NCI-H1092 (cell line): ENCODE data around the gene ADCYAP1.

ENCODE experiments used
- DNase-seq: peaks from one replicate; lab custom pipeline; 2025; lab: John Stamatoyannopoulos, UW

ADCYAP1 gene

DNA sequence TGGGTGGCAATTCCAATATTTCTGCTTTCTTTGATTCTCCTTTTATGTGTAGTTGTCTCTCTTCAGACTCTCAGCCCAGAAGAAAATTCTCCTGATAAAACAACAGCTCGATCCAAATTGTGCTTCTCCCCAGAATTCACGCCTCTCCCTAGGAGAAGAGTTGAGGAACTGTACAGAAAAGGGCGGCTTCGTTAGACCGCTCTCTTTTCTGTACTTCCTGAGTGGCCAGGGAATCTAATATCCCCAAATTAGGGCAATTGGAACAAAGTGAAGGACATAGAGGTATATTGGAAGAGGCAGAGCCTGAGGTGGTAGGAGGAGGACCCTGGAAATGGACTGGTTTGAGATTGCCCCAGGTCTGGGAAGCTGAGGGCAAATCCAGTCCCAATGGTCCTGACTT lies 5.6 kb downstream of the ADCYAP1 start:
- DNase-seq: no peak

DNA sequence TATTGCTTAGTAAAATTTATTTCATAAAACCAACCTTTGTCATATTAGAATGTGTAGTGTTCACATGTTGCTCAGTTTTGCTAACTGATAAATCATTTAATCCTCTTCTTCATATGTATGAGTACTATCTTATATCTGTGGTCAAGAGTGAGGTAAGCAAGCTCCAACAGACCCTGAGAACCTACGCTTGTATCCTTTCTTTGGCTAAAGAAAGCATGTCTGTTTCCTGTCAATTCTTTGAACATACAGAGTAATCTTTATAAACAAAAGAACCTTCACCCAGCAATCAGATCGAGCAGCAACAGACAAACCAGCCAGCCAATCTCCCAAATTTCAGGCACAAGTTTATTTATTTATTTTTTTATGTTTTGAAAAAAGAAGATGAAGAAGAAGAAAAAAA lies 6.4 kb downstream of the ADCYAP1 start:
- no peak for DNase-seq

DNA sequence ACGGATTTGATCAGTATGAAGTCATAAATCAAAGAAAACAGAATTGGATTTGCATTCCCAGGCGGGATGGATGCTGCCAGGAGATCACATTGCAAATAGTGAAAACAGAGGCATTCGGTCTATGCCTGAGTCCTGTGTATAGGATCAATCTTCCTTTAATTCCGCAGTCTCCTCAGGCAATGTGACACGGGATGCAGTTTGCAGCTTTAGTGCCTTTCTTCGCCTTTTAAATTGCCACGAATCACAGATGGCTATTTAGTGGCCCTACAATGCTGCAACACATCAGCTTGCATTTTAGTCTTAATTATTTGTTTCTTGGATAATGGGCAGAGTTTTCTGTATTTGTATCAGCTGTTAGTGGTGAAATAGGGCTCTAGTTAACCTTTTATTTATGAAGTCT lies 6.8 kb downstream of the ADCYAP1 start:
- no peak for DNase-seq

DNA sequence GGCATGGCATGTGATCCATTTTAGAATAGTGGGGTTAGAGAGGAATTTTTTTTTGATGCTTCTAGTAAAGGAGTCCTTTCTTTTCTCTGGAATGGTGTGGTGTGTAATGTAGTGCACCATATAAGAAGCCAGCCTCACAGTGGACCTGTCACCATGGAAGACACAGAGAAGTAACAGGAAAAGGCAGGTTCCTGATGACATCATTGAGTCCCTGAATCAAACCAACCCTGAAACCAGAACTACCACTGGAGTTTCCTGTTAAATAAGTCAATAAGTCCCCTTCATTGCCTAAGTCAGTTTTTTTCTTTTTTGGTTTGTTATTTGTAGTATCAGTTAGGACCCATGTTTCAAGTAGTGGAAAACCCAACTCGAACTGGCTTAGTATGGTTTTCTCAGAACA lies 11.9 kb downstream of the ADCYAP1 start:
- no peak for DNase-seq

DNA sequence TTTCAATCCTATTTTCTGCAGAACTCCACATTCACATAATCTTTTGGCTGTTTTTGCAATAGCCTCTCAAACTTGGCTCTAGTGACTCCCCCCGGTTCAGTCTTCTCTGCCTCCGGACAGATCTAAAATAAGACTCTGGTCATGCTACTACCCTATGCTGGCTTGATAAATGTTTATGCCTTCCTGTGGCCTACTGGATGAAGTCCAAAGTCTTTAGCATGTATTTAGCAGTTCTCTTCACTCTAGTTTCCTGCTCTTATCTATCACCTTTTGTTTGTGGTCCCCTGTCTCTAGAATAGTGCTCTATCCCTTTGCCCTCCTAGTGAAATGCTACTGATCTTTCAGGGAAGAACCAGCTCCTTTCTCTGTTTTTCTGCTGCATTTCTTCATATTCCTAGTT lies 14.4 kb downstream of the ADCYAP1 start:
- no peak for DNase-seq

DNA sequence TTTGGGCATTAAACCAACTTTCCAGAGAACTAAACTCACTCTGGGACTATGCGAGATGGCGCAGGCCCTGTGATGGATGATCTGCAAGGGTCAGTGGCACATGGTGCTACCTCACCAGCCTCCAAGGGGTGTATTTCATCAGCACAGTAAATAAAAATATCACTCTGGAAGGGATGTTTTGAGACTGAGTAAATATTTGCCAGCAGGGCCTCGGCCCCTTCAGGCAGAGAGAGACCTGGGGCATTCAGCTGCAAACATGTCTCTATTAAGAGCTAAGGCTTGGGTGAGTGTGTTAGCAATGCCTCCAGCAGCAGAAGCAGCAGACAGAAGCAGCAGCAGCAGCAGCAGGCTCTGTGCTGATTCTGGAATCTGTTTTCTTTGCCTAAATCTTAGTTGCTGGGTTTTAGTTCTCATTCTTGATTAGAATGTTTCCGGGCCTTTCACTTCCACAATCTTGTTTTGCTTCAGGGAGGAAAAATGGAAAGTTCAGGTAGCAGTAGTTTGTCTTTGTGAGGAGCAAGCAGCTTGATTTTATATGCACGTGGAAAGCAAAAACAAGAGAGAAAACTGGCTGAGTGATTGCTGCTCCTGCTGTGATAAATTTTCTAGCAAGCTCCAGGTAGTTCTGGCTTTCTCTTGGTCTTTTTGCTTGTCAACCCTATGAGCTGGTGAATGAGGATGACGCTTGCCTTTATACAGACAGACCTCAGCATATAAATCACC lies 18.6 kb downstream of the ADCYAP1 start:
- no peak for DNase-seq

DNA sequence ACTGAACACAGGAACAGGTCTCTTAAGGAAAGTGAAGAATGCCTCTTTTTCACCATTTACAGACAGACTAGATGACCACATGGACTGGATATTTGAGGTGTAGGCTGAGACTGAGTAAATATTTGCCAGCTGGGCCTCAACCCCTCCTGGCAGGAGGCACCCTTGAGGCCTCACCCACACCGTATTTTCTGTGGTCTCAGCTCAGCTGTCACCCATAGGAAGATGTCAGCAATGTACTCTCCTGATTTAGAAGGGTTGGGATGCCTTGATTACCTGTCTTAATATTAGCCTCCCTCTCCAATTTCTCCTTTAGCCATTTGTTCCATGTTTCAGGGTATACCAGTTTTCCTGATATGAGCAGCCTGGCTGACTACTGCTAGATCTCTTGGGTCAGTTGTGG lies 20.3 kb downstream of the ADCYAP1 start:
- no peak for DNase-seq

DNA sequence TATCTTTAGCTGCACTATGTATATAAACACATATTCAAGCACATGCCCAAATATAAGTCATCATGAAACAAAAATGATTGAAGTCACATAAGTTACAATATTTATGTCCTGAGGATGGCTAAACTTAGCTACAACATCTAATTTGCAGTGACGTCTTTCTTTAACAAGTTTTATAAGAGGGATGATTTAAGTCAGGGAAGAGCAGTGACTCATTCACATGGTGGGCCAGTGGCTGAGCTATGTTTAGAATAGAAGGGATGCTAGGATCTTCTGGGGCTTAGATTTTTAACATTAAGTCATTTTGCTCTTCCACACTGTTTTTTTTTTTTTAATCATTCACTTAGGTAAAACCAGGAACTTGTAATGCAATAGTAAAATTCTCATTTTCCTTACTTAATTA lies 22.3 kb downstream of the ADCYAP1 start:
- no peak for DNase-seq

DNA sequence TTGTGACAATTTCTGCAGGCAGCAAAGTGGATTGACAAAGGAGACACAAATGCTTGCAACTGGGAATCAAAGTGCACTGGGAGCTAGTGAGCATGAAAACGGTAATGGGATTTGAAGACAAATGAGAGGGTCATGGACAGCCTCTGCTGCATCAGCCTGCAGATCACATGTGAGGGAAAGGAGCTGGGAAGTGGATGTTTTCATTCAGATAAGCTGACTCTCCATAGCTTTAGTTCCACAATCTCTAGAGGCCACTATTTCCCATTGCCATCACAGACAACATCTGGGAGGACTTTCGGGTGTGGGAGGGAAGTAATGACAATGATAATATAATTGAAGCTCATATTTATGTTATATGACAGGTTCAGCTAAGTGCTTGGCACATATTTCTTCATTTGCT lies 28.4 kb downstream of the ADCYAP1 start:
- DNase-seq: no peak

DNA sequence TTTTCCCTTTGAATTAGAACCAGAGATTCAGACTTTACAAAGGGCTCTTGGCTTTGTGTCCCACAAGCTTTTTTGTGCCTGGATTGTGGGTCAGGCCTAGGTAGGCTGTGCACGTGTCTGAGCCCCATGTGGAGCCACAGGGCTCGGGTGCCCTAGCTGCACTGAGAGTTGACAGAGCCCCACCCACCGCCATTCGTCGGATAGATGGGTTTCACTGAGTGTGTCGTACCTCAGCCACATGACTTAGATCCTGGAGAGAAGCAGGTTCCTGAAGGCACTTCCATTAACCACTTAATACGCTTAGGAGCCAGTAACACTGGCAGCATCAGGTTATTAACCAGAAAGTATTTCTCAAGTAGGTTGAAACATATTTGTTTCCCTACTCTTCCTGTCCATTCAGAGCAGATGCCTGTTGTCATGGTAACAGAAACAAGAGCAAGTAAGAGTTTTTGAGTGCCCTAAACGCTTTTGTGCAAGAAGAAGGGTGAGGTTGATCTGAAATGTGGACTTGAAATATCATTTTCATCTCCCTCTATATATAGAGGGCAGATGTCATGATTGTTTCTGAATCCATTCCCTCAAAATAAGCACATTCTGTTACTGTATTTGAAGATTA lies 30.0 kb downstream of the ADCYAP1 start:
- no peak for DNase-seq

DNA sequence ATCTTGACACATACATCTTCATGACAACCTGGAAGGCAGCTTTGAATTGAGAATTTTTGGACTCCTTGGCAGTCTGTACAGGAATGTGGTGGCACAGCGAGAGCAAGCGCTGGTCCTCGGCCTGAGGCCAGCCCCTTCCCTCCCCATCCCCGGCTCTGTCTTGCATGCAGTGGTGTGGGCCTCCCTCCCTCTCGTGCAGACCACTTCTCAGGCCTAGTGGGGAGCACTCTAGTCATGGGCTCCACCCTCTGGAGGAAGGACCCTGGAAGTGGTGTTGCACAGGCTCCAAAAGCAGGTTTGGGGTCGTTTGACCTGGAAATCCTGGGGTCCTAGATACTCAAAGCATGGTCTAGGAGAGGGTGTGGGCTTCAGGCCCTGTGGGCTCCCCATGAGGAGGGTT lies 32.3 kb downstream of the ADCYAP1 start:
- DNase-seq: no peak

DNA sequence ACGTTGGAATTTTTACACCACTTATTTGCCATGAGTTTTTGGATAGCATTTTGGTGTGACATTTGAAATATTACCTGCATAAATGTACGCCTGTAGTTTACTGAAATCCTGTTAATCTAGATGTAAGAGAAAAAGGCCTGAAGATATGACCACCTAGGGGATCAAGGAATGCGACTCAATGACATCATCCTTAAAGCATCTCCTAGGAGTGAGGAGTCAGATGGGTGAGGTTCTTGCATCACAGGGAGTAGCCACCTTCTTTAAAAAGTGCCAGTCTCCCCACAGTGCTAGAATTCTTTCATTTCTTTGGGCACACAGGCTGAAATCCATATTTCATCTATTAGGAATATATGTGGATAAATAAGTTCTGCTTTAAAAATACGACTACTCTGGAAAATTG lies 34.5 kb downstream of the ADCYAP1 start:
- DNase-seq: no peak

DNA sequence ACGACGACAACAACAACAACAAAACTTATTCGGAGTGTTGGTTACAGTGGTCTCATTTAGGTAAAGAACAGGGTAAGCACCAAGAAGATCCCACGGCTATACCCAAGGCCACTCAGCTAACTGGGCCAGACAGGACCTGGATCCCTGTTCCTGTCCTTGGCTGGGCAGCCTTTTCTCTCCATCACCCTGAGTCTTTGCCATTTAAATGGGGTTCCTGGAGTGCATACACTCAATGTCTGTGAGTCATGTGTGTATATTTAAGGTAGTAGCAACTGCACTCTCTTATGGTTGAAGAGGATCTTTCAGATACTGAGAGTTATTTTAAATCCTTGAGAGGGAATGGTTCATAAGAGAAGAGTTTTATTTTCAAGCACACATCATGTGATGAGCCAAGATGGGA lies 35.3 kb downstream of the ADCYAP1 start:
- DNase-seq: no peak

DNA sequence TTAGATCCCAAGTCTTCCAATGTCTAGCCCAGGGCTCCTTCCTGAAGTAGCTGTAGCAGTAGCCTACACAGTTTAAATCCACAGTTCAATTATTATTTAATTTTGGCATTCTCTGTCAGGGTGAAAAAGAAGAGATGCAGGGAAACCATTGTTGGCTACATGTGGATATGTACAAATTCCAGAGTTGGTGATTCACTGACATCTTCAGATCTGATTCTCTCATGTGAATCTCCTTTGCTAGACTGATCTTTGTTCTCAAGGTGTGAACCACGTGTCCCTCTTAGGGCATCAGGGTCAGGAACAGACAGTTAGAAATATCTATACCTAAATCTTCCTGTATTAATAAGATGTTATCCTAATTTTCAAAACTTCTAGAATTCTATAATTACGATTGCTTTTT lies 36.7 kb downstream of the ADCYAP1 start:
- DNase-seq: no peak

DNA sequence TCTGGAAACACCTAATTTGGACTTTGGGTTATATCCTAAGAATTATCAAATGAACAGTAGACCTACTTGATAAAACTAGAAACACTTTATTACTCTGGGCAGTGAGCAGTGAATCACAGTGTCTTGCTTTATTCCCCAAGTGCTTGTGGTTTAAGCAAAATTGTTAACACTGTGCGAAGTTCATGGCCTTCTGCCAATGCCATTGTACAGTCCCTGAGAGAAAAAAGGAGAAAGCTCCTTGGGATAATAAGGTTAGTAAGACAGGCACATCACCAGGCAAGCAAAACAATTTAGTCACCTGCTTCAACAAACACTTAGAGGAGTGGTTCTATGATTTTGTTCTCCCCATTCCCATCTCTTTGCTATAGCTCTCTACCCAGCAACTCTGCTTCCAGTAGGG lies 39.8 kb downstream of the ADCYAP1 start:
- DNase-seq: no peak

DNA sequence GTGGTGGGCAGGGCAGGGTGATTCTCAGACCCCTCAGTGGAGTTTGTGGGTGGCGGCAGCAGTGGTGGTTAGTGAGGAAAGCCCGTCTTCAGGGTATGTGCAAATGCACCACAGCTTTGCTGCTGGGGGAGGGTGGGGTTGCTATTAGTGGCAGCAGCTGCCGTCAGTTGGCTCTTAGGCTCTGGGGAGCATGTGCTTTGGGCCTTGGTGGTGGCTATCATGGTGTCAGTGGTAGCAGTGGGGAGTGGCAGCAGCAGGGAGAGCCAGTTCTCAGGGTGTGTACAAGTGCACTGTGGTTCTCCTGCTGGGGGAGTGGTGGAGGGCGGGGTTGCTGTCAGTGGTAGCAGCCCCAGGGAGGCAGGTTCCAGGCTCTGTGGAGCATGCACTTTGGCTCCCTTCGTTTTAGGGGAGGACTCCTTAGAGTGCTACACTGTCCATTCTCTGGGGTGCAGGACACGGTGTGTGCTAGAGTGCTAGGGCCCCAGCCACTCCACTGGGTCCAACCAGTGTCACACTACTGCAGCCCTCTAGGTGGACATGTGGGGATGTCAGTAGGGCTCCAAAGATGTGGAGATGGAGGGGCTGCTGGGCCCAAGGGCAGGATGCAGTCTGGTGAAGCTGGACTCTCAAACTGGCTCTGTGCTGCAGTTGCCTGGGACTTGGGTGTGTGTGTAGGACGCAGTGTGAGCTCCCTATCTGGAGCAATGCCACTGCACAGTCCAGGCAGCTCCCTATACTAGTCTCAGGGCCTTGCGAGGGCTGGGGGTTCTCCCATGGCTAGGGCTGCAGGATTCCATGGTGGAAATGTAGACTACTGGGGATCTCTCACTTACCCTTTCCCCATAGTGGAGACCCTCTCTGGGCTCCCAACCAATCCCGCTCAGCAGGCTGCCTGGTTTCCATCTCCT lies 45.3 kb downstream of the ADCYAP1 start:
- DNase-seq: no peak

DNA sequence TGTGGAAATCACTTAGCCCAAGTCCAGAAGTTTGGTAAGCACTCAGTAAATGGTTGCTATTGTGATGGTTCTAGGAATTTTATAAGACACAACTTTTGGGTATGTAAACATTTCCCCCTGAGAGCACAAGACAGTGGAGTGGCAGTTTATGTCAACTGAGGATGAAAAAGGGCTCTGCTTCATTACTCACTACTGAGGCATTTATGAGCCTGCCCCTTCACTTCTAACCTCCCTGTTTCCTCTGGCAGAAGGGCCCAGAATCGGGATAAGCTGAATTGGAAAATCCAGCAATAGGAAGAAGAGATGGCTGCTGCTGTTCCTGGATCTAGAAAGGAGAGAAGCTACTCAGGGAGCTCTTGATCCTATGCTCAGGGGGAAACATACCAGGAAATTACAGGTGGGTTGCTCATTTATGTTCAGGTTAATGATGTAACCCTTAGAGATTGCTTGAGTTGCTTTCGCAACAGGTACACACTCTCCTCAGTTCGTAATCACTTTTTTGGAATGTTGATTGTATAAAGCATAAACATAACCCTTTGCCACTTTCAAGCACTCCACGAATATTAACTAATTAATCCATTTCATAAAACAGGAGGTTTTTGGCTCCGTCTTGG lies 46.3 kb downstream of the ADCYAP1 start:
- DNase-seq: no peak

DNA sequence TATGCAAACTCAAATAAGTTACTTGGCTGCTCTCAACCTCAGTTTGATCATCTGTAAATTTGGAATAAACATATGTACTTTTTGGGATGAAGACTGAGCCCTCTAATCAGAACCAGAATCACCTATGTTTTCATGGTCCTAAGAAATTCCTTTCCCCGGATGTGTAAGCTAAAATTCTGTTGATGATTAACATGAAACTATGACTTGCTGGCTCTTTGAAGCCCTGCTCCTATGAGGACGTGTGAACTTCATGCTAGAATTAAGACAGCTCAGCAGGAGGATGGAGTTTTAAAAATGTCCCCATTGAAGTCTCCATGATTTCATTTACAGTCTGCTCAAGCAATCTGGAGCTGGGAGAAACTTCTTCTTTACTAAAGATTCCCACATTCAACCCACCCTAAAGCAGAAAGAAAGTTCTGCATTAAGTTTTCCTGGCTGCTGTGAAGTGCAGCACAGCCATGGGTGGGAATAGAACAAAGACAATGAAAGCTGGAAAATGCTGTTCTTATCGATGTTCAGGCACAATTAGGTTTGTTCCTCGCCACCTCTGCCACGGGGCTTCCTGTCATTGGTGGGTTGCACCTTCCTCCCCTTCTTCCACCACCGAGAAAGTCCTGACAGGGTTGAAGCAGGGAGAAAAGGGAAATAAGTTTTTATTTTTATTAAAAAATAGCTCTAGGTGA lies 50.9 kb downstream of the ADCYAP1 start:
- DNase-seq: no peak

DNA sequence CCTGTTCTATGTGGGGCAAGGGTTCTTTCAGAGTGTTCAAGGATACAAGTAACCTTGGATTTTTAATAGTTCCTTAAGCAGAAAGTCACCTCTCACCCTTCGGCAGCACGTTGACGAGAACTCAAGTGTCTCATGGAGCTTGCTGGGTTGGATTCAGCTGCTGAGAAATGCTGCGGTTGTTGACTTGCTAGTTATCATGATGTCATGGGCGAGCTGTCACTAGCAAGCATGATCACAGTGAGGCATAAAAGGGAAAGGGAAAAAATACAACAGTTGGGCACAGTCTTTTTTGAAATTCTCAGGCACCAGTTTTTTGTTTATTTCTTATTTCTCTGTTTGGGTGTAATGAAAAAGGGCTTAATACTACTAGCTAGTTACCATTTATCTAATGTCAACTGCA lies 53.2 kb downstream of the ADCYAP1 start:
- no peak for DNase-seq

DNA sequence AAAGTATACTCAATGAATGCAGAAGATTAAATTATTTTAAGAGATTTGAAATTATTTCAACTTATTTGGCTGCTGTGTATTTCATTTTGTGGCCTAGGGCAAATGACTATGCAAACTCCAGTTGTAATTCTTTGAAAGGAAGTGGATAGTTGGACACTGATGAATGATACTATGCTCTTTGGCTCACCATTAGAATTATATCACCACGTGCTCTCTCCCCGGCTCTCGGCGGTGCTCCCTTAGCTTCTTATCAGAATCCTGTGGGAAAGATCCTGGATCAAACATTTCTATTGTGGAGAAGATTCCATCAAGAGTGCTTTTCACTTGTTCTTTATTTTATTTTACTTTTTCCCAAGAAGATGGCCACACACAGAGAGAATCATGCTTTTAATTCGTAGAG lies 55.2 kb downstream of the ADCYAP1 start:
- DNase-seq: no peak
